Mesodermal cell (in vitro differentiated cells): Measurements from ENCODE around the gene TGIF2.
"Not testable (repeated sequence)": the region's sequence is repeated elsewhere in the genome, so short reads cannot be mapped to it uniquely, and the experiment has no call there.

ENCODE experiments used
- H3K27ac ChIP-seq: 2 replicates; pipeline ENCODE4 v1.7.0; 2013; ENCODE audit warnings: mild to moderate bottlenecking, low read depth, low read length, moderate library complexity; ENCODE audit not compliant: severe bottlenecking
- H3K36me3 ChIP-seq: 2 replicates; pipeline ENCODE4 v1.7.1; 2013; ENCODE audit warnings: mild to moderate bottlenecking, low read length, moderate library complexity; ENCODE audit not compliant: control insufficient read depth, insufficient read depth
- H3K4me1 ChIP-seq: one replicate; pipeline ENCODE4 v1.7.1; 2013; ENCODE audit warnings: mild to moderate bottlenecking, low read length; ENCODE audit not compliant: insufficient read depth, control insufficient read depth, poor library complexity, severe bottlenecking
- H3K4me3 ChIP-seq: 2 replicates; pipeline ENCODE4 v1.7.0; 2013; ENCODE audit warnings: low read length, control low read depth, mild to moderate bottlenecking; ENCODE audit not compliant: insufficient read depth, poor library complexity, severe bottlenecking; ENCODE audit errors: extremely low read depth
- H3K9me3 ChIP-seq: 2 replicates; pipeline ENCODE4 v1.7.1; 2013; ENCODE audit warnings: mild to moderate bottlenecking, low read length, moderate library complexity; ENCODE audit not compliant: control insufficient read depth
- WGBS, 2 experiments: methylation state at CpG; one replicate each; pipeline ENCODE4 v1.1.5; 2013; ENCODE audit warnings: missing lambda C conversion rate in 2 of 2; ENCODE audit not compliant: insufficient coverage in 2 of 2; 5-methylcytosine and 5-hydroxymethylcytosine counted together

Gene TGIF2

DNA sequence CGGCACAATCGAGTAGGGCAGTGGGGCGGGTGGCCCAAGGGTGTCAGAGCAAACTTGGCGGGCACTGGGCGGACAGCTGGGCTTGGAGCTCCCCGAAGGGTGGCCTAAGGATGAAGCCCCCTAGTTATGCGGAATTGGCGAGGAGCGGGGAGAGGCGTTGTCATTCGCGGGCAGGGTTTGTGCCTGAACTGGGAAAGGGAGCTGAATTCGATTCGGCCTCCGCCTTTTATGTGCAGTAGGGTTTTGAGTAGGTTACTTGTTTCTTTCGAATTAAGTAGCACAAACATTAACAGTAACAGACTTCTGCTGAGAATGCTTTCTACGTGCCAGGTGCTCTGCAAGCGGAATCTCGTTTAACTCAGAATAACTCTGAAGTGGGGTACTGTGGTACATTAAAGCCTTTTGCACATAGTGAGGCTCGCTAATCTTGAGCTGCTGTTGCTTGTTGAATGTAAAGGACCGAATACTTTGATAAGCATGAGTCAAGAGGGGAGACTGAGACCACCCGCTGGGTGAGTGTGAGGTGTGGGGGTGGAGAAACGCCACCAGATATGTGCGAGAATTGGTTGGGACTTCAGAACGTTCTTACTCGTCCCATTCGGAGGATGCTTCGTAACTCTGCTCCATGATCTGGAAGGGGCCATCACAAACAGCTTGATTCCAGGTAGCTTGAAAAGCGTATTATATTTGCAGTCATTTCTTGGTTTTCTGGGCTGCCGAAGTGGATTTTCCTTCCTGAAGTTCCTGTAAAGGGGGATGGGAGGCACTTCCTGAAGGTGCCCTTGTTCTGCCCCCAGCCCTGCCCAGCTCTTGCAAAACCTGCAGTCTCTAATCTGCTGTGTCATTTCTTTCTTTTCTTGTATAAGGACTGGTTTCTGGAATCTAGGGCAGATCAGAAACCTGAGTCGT, 33.0 kb downstream of the TGIF2 start:
- H3K9me3 ChIP-seq = no peaks in the 10 kb centered on the region
- H3K4me3 ChIP-seq = peak overlapping the region; percentile 95
- peak overlapping the region; percentile 76 for H3K27ac ChIP-seq
- peaks cover 40% of the 10 kb centered on the region for H3K36me3 ChIP-seq
- peaks cover 8% of the 10 kb centered on the region for H3K4me1 ChIP-seq
- 3% methylated on average over 24 to 30 of the region's 31 CpGs for WGBS, 2 experiments

DNA sequence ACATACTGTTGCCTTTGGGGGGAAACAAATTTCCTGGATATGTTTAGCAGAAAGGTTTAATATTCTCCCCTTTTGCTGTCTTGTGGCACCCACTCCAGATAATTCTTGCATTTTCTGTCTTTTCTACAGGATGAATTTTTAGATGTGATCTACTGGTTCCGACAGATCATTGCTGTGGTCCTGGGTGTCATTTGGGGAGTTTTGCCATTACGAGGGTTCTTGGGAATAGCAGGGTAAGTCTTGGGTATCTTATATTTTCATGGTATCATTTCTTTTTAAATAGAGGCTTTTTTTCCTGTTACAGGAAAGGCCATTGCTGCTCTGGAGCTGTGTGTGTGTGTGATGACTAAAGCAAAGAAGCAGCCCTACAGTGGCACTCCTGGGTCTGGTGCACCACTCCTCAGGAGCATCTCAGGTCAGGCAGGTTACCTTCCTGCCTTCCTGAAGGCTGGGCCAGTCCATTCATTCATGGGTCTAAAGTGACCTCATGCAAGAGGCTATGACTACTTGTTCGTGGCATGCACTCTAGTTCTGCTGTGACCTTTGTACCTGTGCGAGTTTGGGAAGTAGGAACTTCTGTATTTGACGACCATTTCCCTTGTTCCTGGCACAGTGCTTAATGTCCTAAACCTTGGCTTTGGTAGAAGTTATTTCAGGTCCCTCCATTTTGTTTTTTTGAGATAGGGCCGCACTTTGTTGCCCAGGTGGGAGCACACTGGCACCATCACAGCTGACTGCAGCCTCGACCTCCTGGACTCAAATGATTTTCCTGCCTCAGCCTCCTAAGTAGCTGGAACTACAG, 34.4 kb downstream of the TGIF2 start:
- 95 to 100% methylated on average over 5 to 6 of the region's 7 CpGs for WGBS, 2 experiments
- peaks cover 53% of the 10 kb centered on the region for H3K36me3 ChIP-seq

DNA sequence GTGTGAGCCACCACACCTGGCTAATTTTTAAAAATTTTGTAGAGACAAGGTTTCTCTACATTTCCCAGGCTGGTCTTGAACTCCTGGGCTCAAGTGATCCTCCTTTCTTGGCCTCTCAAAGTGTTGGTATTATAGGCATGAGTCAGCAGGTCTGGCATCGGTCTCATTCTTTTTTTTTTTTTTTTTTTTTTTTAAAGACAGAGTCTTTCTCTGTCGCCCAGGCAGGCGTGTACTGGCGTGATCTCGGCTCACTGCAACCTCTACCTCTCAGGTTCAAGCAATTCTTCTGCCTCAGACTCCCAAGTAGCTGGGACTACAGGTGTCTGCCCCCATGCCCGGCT, 35.0 kb downstream of the TGIF2 start:
- H3K36me3 ChIP-seq = peaks cover 56% of the 10 kb centered on the region
- WGBS, 2 experiments = 94 to 95% methylated on average over 5 to 6 of the region's 6 CpGs

More for the DNA sequence above, 34.4 kb downstream of the TGIF2 start:
- H3K27ac ChIP-seq = no peak overlapping the region
- H3K4me3 ChIP-seq = no peak overlapping the region
- peaks cover 8% of the 10 kb centered on the region for H3K4me1 ChIP-seq
- H3K9me3 ChIP-seq = no peaks in the 10 kb centered on the region

DNA sequence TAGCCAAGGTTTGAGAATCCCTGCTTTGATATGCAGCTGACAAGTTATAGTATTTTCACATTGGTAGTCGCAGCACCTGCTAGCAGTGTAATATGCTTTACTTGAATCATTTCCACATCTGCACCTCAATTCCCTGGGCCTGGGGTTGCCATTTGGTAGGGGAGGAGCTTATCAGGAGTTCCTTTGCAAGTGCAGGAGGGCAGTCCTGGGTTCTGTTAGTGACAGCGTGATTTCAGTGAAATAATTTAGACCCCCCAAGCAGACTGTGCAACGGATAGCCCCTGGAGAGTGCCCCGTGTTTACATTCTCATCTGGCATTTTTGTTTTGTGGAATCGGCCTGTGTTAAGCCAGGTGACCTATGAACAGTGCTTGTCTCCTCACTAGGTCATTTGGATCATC, 38.2 kb downstream of the TGIF2 start:
- peaks cover 75% of the 10 kb centered on the region for H3K36me3 ChIP-seq
- no peak overlapping the region for H3K27ac ChIP-seq
- H3K4me3 ChIP-seq = no peak overlapping the region
- no peaks in the 10 kb centered on the region for H3K9me3 ChIP-seq
- peaks cover 5% of the 10 kb centered on the region for H3K4me1 ChIP-seq
- WGBS, 2 experiments = 98 to 100% methylated on average over 4 of the region's 5 CpGs

More for the DNA sequence above, 35.0 kb downstream of the TGIF2 start:
- not testable (repeated sequence) for H3K9me3 ChIP-seq, H3K4me1 ChIP-seq, H3K27ac ChIP-seq, H3K4me3 ChIP-seq

DNA sequence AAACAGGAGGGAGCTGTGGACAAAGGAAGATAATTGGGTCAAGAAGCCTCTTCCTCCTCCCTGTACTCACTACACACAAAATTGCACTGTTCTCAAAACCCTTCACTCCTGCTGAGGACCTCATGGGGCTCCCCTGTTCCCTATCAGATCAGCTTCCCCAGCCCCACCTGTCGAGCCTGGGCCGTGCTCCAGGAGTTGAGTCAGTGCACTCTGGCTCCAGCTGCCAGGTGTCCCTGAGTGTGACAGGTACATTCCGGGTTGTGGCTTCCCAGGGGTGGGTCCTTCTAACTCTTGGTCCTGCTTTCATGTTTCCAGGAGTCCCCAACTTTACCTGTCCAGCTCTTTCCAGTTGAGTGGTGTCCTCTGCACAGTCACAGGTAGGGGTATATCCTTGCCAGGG, 40.6 kb downstream of the TGIF2 start:
- H3K27ac ChIP-seq = no peak overlapping the region
- no peaks in the 10 kb centered on the region for H3K9me3 ChIP-seq
- peaks cover 59% of the 10 kb centered on the region for H3K36me3 ChIP-seq
- H3K4me1 ChIP-seq = no peaks in the 10 kb centered on the region
- whole genome bisulfite sequencing, 2 experiments = 94 to 100% methylated on average over 3 of the region's 3 CpGs
- no peak overlapping the region for H3K4me3 ChIP-seq

DNA sequence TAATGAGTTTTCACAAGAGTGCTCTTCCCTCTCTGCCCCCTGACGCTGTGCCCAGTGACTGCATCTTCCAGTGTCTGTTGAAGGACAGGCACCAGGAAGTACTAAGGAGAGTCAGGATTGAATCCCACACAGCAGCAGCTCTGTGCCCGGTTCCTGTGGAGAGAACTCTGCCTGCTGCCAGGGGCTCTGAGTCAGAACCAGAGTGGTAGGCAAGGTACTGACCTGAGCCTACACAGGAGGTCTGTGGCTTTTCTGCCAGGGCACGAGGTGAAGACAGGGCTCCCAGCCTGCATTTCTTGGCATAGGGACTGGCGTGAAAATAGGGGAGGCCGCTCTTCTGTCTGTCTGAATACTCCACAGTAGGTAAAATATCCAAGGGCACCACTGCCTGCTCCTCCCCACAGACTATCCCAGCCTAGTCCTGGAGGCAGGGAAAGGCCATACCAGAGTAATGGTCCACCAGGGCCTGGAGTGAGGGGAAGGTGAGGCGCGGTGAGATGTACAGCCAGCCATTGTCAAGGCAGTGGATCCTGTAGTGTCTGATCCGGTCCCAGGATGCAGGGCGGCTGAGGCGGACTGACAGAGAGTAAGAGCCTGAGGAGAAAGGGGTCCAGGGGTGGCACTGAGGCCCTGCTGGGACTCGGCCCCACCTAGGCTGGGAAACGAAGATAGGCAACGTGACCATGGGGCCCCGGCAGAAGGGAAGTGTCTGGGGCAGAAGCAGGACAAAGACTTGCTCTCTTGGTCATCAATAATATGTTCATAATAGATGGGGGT, 41.6 kb downstream of the TGIF2 start:
- no peaks in the 10 kb centered on the region for H3K4me1 ChIP-seq
- no peak overlapping the region for H3K4me3 ChIP-seq
- no peak overlapping the region for H3K27ac ChIP-seq
- 96 to 98% methylated on average over 10 to 13 of the region's 14 CpGs for WGBS, 2 experiments
- H3K9me3 ChIP-seq = no peaks in the 10 kb centered on the region
- H3K36me3 ChIP-seq = peaks cover 50% of the 10 kb centered on the region

DNA sequence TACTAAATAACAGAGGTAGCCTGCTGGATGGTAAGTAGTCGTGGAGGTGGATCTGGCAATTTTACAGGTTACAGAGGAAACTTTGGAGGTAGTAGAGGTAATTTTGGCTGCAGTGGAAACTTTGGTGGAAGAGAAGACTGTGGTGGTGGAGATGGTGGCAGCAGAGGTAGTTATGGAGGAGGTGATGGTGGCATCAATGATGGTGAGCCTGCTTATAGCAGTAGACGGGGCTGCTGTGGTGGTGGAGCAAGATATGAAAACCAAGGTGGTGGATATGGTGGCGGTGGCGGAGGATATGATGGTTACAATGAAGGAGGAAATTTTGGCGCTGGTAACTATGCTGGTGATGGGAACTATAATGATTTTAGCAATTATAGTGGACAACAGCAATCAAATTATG, 47.5 kb downstream of the TGIF2 start:
- 93 to 99% methylated on average over 5 of the region's 5 CpGs for WGBS, 2 experiments
- Histone ChIP-seq H3K27ac (no peak overlapping the region), H3K4me3 (no peak overlapping the region), H3K9me3 (no peaks in the 10 kb centered on the region), H3K36me3 (no peaks in the 10 kb centered on the region), H3K4me1 (no peaks in the 10 kb centered on the region)

DNA sequence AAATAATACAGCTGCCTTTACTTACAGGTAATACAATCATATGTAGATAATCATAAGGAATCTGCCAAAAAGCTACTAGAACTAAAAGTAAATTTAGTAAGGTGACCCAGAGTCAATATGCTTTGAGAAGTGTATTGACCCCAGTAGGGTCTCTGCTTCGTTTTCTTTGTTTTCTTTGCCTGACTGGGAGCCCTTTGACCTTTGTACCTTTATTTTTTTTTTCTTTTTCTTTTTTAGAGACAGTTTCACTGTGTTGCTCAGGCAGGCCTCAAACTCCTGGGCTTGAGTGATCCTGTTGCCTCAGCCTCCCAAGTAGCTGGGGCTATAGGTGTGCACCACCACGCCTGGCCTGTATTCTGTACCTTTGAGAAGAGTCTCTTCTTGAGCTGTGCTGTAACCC, 50.0 kb downstream of the TGIF2 start:
- H3K9me3 ChIP-seq = no peaks in the 10 kb centered on the region
- no peak overlapping the region for H3K27ac ChIP-seq
- no peak overlapping the region for H3K4me3 ChIP-seq
- H3K36me3 ChIP-seq = no peaks in the 10 kb centered on the region
- no peaks in the 10 kb centered on the region for H3K4me1 ChIP-seq
- 71 to 80% methylated on average over 1 of the region's 2 CpGs for WGBS, 2 experiments

DNA sequence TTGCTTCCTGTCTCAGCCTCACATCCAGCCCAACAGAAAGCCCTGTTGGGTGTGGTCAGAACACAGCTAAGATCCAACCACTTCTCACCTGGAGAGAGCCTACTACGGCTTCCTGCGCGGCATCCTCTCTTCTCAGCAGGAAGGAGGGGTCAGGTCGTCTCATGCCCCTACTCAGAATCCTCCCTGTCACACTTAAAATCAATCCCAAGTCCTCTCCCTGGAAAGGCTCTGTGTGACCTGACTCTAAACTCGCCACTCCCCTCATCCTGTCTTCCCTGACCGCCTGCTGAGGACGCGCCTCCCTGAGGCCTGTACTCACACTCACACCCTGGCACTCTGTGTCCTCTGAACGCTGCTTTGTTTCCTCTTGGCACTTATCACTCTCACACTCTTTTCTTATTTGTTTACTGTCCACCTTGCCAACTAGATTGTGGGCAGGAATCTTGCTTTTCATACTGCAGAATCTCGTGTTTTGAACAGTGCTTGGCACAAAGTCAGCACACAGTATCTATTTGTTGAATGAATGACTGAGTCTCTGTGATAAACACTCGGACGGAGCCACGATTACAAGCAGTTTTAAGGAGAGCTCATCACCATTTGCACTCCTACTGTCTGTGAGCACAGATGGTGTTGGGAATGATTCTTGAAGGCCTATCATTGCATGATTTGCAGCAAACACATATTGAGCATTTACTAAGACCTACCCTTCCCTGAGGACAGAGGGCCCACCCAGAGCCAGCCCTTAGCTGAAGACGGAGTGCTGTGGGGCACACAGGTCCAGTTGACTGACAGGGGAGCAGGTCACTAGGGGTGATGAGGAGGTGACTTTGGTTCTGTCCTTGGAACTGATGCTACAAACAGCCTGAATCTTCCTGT, 50.9 kb downstream of the TGIF2 start:
- 69 to 72% methylated on average over 14 of the region's 14 CpGs for WGBS, 2 experiments
- Histone ChIP-seq H3K9me3 (no peaks in the 10 kb centered on the region), H3K27ac (no peak overlapping the region), H3K36me3 (no peaks in the 10 kb centered on the region), H3K4me1 (no peaks in the 10 kb centered on the region), H3K4me3 (no peak overlapping the region)

DNA sequence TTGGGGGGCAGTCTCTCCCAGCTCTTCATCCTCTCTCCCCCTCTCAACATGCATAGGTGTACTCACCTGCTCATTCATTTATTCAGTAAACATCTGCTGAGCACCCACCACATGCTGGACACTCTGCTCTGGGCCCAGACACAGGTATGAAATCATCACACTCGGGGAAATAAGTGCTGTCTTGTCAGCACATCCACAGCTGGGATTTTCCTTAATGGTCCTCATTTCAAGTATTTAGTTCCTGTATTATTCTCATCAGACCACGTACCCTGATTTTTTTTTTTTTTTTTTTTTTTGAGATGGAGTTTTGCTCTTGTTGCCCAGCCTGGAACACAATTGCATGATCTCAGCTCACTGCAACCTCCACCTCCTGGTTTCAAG, 51.5 kb downstream of the TGIF2 start:
- Histone ChIP-seq H3K27ac (no peak overlapping the region), H3K4me1 (no peaks in the 10 kb centered on the region), H3K4me3 (no peak overlapping the region), H3K9me3 (no peaks in the 10 kb centered on the region), H3K36me3 (no peaks in the 10 kb centered on the region)
- 91 to 100% methylated on average over 1 of the region's 2 CpGs for WGBS, 2 experiments
